ENCODE data around the gene GPR87. TPM values are rescaled to one million over a fixed set of nuclear protein-coding genes. Genes with fewer than 3 reads are reported as not detected.

Gene GPR87
- total RNA-seq, 1 experiment from 2014 or later = 3.8 TPM

- TF ChIP-seq, protein P1, sequence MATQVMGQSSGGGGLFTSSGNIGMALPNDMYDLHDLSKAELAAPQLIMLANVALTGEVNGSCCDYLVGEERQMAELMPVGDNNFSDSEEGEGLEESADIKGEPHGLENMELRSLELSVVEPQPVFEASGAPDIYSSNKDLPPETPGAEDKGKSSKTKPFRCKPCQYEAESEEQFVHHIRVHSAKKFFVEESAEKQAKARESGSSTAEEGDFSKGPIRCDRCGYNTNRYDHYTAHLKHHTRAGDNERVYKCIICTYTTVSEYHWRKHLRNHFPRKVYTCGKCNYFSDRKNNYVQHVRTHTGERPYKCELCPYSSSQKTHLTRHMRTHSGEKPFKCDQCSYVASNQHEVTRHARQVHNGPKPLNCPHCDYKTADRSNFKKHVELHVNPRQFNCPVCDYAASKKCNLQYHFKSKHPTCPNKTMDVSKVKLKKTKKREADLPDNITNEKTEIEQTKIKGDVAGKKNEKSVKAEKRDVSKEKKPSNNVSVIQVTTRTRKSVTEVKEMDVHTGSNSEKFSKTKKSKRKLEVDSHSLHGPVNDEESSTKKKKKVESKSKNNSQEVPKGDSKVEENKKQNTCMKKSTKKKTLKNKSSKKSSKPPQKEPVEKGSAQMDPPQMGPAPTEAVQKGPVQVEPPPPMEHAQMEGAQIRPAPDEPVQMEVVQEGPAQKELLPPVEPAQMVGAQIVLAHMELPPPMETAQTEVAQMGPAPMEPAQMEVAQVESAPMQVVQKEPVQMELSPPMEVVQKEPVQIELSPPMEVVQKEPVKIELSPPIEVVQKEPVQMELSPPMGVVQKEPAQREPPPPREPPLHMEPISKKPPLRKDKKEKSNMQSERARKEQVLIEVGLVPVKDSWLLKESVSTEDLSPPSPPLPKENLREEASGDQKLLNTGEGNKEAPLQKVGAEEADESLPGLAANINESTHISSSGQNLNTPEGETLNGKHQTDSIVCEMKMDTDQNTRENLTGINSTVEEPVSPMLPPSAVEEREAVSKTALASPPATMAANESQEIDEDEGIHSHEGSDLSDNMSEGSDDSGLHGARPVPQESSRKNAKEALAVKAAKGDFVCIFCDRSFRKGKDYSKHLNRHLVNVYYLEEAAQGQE (IDR thresholded peaks at IDR 0.05; ENCODE audit: low read depth) = no peak
- TF ChIP-seq RAD21 (IDR thresholded peaks at IDR 0.05; ENCODE audit: low read depth) = no peak
Measured at GRCh38 chr3:151328298-151328995, 11.8 kb upstream of the GPR87 start (continued).

- Histone ChIP-seq H3K79me2 (ENCODE audit: insufficient read depth, low read length) (no peaks in the 10 kb centered on the region), H3K9ac (ENCODE audit: low read length) (no peak overlapping the region), H3K27ac (ENCODE audit: low read depth, low read length) (no peak overlapping the region), H2AFZ (ENCODE audit: low read depth, low read length, poor library complexity, severe bottlenecking) (peak overlapping the region; percentile 22), H4K20me1 (ENCODE audit: insufficient read depth) (no peaks in the 10 kb centered on the region), H3K36me3 (ENCODE audit: control insufficient read depth in 1 of 2, insufficient read depth in 2 of 2, low read length in 2 of 2) (no peaks in the 10 kb centered on the region), H3K4me3 (replicated peaks in 1 of 2; ENCODE audit: low read depth in 1 of 2, low read length in 2 of 2) (no peak overlapping the region), H3K9me2 (ENCODE audit: insufficient read depth) (no peaks in the 10 kb centered on the region), H3K27me3 (ENCODE audit: insufficient read depth, low read length) (no peaks in the 10 kb centered on the region), H3K4me2 (ENCODE audit: low read length) (peak overlapping the region; percentile 66), H3K9me3 (ENCODE audit: control insufficient read depth in 1 of 2, insufficient read depth in 1 of 2, low read depth in 1 of 2, low read length in 2 of 2) (no peaks in the 10 kb centered on the region), H3K4me1 (ENCODE audit: control insufficient read depth in 1 of 2, insufficient read depth in 2 of 2, low read length in 2 of 2) (peaks cover 15 to 22% of the 10 kb centered on the region in 2 experiments)
- POLR2A ChIA-PET = no interaction called here
- no TSS peak for BruUV-seq (replicated peaks)
- RAD21 ChIA-PET (ENCODE audit: low non-redundant PET in 1 of 2, low total read pairs in 2 of 2, uncharacterized antibody in 2 of 2, unreplicated experiment in 2 of 2) = interaction anchor here in 1 of 2 experiments (0.7 kb wide), 1 partner anchor 439 kb away, joined by 3 read pairs; no protein-coding TSS in a partner anchor
- peak; percentile 60 for ATAC-seq
- no peak for DNase-seq (ENCODE audit: low read depth, low spot score)
- CTCF ChIA-PET = interaction anchor here (0.6 to 2.0 kb wide), 12 partner anchors 9 to 511 kb away, joined by 3 to 10 read pairs (median 4); partner anchors contain the start of gene GPR87
- intact Hi-C loops (cut with micrococcal nuclease) = loop anchor here (1.0 kb wide), 2 partner anchors 22 to 37 kb away; no protein-coding TSS in a partner anchor
- TF ChIP-seq RAD21 (IDR thresholded peaks at IDR 0.05; ENCODE audit: low read depth) (peak; percentile 66), CEBPB (IDR thresholded peaks at IDR 0.05; ENCODE audit: low read depth) (0 out of 2 replicates have a peak, but pooled peaks have one; percentile 19), YY1 (IDR thresholded peaks at IDR 0.05; ENCODE audit: extremely low read depth, insufficient replicate concordance, low read depth, low read length) (no peak), ZFX (IDR thresholded peaks at IDR 0.05) (no peak), POLR2A (IDR thresholded peaks at IDR 0.05; ENCODE audit: borderline replicate concordance, extremely low read depth, insufficient read depth, insufficient read length) (no peak), CTCF (IDR thresholded peaks at IDR 0.05 in 2 of 3, conservative IDR thresholded peaks at IDR 0.05 in 1 of 3; ENCODE audit: borderline replicate concordance in 1 of 3, insufficient read depth in 1 of 3, low read depth in 2 of 3, low read length in 2 of 3) (peak; percentile 43 to 73 (median 63); a peak in 4 of 6 replicates), EZH2phosphoT487 (IDR thresholded peaks at IDR 0.05; ENCODE audit: borderline replicate concordance) (no peak), ATF3 (IDR thresholded peaks at IDR 0.05) (no peak)
Measured at GRCh38 chr3:151327571-151328198, 11.1 kb upstream of the GPR87 start.
